ENCODE measurements around the gene DAND5.

DAND5 gene

DNA sequence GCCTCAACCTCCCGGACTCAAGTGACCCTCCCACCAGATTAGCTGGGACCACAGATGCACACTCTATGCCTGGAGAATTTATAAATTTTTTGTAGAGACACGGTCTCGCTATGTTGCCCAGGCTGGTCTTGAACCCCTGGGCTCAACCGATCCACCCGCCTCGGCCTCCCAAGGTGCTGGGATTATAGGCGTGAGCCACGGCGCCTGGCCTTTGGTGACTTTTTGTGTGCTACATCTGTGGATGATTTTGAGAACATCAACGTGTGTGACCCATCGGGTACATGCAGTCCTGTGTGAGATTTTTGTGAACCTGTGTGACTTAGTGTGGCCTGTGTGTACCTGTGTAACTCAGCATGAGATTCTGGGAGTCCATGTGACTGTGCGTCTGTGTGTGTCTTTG is 17.4 kb downstream of the DAND5 start:
- Histone ChIP-seq H4K20me1 (ENCODE audit: insufficient read depth, low read length, poor library complexity, severe bottlenecking) (no peaks in the 10 kb centered on the region), H3K9me2 (replicated peaks; ENCODE audit: low read depth, low read length) (no peaks in the 10 kb centered on the region), H3K27me3 (ENCODE audit: insufficient read depth, low read length, poor library complexity, severe bottlenecking) (no peaks in the 10 kb centered on the region), H3K4me2 (ENCODE audit: low read depth, low read length, poor library complexity, severe bottlenecking) (no peak overlapping the region), H3K79me2 (ENCODE audit: insufficient read depth, low read length) (no peaks in the 10 kb centered on the region), H3K4me1 (ENCODE audit: insufficient read depth, low read length, poor library complexity, severe bottlenecking) (no peaks in the 10 kb centered on the region), H2AFZ (ENCODE audit: low read length) (no peak overlapping the region), H3K4me3 (ENCODE audit: low read length, poor library complexity, severe bottlenecking) (no peak overlapping the region), H3K36me3 (ENCODE audit: insufficient read depth, low read length) (no peaks in the 10 kb centered on the region), H3K9ac (ENCODE audit: low read depth, low read length, poor library complexity, severe bottlenecking) (no peak overlapping the region), H3F3A (ENCODE audit: low read depth) (no peaks in the 10 kb centered on the region), H3K9me3 (ENCODE audit: insufficient read depth, low read depth, low read length) (no peaks in the 10 kb centered on the region)
- TF ChIP-seq EZH2phosphoT487 (IDR thresholded peaks at IDR 0.05; ENCODE audit: borderline replicate concordance): no peak
- TF ChIP-seq, protein P1, sequence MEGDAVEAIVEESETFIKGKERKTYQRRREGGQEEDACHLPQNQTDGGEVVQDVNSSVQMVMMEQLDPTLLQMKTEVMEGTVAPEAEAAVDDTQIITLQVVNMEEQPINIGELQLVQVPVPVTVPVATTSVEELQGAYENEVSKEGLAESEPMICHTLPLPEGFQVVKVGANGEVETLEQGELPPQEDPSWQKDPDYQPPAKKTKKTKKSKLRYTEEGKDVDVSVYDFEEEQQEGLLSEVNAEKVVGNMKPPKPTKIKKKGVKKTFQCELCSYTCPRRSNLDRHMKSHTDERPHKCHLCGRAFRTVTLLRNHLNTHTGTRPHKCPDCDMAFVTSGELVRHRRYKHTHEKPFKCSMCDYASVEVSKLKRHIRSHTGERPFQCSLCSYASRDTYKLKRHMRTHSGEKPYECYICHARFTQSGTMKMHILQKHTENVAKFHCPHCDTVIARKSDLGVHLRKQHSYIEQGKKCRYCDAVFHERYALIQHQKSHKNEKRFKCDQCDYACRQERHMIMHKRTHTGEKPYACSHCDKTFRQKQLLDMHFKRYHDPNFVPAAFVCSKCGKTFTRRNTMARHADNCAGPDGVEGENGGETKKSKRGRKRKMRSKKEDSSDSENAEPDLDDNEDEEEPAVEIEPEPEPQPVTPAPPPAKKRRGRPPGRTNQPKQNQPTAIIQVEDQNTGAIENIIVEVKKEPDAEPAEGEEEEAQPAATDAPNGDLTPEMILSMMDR (conservative IDR thresholded peaks at IDR 0.05; ENCODE audit: low read length): no peak

DNA sequence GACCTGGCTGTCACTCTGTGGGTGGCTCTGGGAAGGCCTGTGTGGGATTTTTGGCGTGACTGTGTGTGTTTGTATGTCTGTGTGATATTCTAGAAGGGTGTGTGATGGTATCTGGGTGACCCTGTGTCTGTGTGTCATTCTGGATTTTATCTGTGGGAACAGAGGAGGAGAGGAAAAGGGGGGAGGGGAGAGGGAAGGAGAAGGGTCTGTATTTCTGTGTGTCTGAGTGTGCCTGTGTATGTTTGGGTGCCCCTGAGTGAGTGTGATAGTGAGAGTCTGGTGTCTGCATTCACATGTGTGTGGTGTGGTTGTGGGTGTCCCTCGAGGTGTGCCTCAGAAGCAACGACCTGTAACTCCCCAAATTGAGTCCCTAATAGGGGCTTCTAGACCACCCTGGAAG is 17.8 kb downstream of the DAND5 start:
- H3K79me2 ChIP-seq (ENCODE audit: insufficient read depth, low read length): no peaks in the 10 kb centered on the region
- H3K4me3 ChIP-seq (ENCODE audit: low read length, poor library complexity, severe bottlenecking): no peak overlapping the region
- no peaks in the 10 kb centered on the region for H3K9me3 ChIP-seq (ENCODE audit: insufficient read depth, low read depth, low read length)
- no peak overlapping the region for H3K4me2 ChIP-seq (ENCODE audit: low read depth, low read length, poor library complexity, severe bottlenecking)
- no peaks in the 10 kb centered on the region for H3K9me2 ChIP-seq (replicated peaks; ENCODE audit: low read depth, low read length)
- H3K27me3 ChIP-seq (ENCODE audit: insufficient read depth, low read length, poor library complexity, severe bottlenecking): no peaks in the 10 kb centered on the region
- no peak overlapping the region for H3K9ac ChIP-seq (ENCODE audit: low read depth, low read length, poor library complexity, severe bottlenecking)
- H4K20me1 ChIP-seq (ENCODE audit: insufficient read depth, low read length, poor library complexity, severe bottlenecking): no peaks in the 10 kb centered on the region
- H2AFZ ChIP-seq (ENCODE audit: low read length): no peak overlapping the region
- no peaks in the 10 kb centered on the region for H3F3A ChIP-seq (ENCODE audit: low read depth)
- H3K4me1 ChIP-seq (ENCODE audit: insufficient read depth, low read length, poor library complexity, severe bottlenecking): no peaks in the 10 kb centered on the region
- no peak for TF ChIP-seq EZH2phosphoT487 (IDR thresholded peaks at IDR 0.05; ENCODE audit: borderline replicate concordance)
- TF ChIP-seq, protein P1 (conservative IDR thresholded peaks at IDR 0.05; ENCODE audit: low read length): no peak
- H3K36me3 ChIP-seq (ENCODE audit: insufficient read depth, low read length): no peaks in the 10 kb centered on the region

DNA sequence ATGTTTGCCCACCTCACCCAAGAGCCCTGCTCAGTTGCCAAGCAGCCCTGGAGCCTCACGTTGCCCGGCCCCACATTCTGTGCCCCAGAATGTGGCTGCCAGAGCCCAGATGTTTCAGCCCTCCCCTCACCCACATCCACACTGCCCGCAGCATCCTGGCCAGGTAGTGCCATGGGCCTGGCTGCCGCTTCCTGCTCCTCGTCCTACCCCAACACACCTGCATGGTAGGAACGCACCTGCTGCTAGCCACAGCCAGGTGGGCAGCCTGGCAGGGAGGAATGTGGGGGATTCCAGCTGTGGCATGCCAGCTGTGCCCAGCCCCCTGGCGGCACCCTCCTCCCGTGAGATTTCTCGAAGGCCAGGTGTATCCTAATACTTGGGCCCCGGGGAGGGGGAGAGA is 18.4 kb downstream of the DAND5 start:
- Histone ChIP-seq H3K27me3 (ENCODE audit: insufficient read depth, low read length, poor library complexity, severe bottlenecking) (no peaks in the 10 kb centered on the region), H2AFZ (ENCODE audit: low read length) (no peak overlapping the region), H4K20me1 (ENCODE audit: insufficient read depth, low read length, poor library complexity, severe bottlenecking) (no peaks in the 10 kb centered on the region), H3K9me3 (ENCODE audit: insufficient read depth, low read depth, low read length) (no peaks in the 10 kb centered on the region), H3K4me2 (ENCODE audit: low read depth, low read length, poor library complexity, severe bottlenecking) (no peak overlapping the region), H3F3A (ENCODE audit: low read depth) (no peaks in the 10 kb centered on the region), H3K79me2 (ENCODE audit: insufficient read depth, low read length) (no peaks in the 10 kb centered on the region), H3K4me3 (ENCODE audit: low read length, poor library complexity, severe bottlenecking) (no peak overlapping the region), H3K4me1 (ENCODE audit: insufficient read depth, low read length, poor library complexity, severe bottlenecking) (no peaks in the 10 kb centered on the region), H3K36me3 (ENCODE audit: insufficient read depth, low read length) (no peaks in the 10 kb centered on the region), H3K9me2 (replicated peaks; ENCODE audit: low read depth, low read length) (no peaks in the 10 kb centered on the region), H3K9ac (ENCODE audit: low read depth, low read length, poor library complexity, severe bottlenecking) (no peak overlapping the region)
- TF ChIP-seq, protein P1 (conservative IDR thresholded peaks at IDR 0.05; ENCODE audit: low read length): no peak
- TF ChIP-seq EZH2phosphoT487 (IDR thresholded peaks at IDR 0.05; ENCODE audit: borderline replicate concordance): no peak
